A549 (cell line): ENCODE measurements around the gene IGFN1. TPM values are rescaled to one million over a fixed set of nuclear protein-coding genes. Genes with fewer than 3 reads are reported as not detected.

Experiments
- ATAC-seq, 2 experiments: fragments of 200-7000 bp in 1 of 2; fragments of >200 bp in 1 of 2; cut with Nextera tagmentation in 1 of 2; cut with Tn5 transposase in 1 of 2; 3 replicates each; pipeline versions ENCODE4 v1.8.0 to v1.9.1; 2018 to 2020; ENCODE audit warnings: mild to moderate bottlenecking in 1 of 2, moderate library complexity in 1 of 2
- CTCF ChIA-PET: fragments of 300-600 bp; sonication (Branson Sonifier 250); formaldehyde crosslinking; extraction: SDS; loops from one replicate; lab custom pipeline; 2021; ENCODE audit warnings: antibody characterized with exemption, inconsistent platforms; lab: Yijun Ruan, JAX
- POLR2A ChIA-PET: fragments of 350-600 bp; formaldehyde crosslinking; extraction: SDS; loops from one replicate; lab custom pipeline; 2021; ENCODE audit warnings: antibody characterized with exemption, inconsistent platforms; lab: Yijun Ruan, JAX
- DNase-seq, 2 experiments: peaks; one replicate each; pipeline versions ENCODE4 v3.0.0 to v3.0.0-alpha.2; 2011 to 2016; ENCODE audit warnings: low read depth in 1 of 2, low spot score in 1 of 2
- FAIRE-seq: peaks from 2 replicates; lab custom pipeline; 2011; peaks lifted over from hg19 to GRCh38; lab: Jason Lieb, UNC
- H3K27ac ChIP-seq, 2 experiments: fragments of >200 bp; sonication (Bioruptor Twin); formaldehyde crosslinking; 3 replicates each; pipeline ENCODE4 v1.5.1; 2016 to 2017
- H3K4me1 ChIP-seq: fragments of >200 bp; sonication (Bioruptor Twin); formaldehyde crosslinking; 3 replicates; pipeline ENCODE4 v1.6.1; 2016
- H3K4me2 ChIP-seq: fragments of >200 bp; sonication (Bioruptor Twin); formaldehyde crosslinking; 3 replicates; pipeline ENCODE4 v1.6.1; 2016
- H3K4me3 ChIP-seq: fragments of >200 bp; sonication (Bioruptor Twin); formaldehyde crosslinking; 3 replicates; pipeline ENCODE4 v1.5.1; 2016
- H3K9me3 ChIP-seq: fragments of >200 bp; sonication (Bioruptor Twin); formaldehyde crosslinking; 3 replicates; pipeline ENCODE4 v1.6.1; 2016
- BCL3 ChIP-seq: fragments of >200 bp; sonication (Bioruptor Twin); formaldehyde crosslinking; IDR thresholded peaks from 3 replicates; pipeline ENCODE4 v1.6.1; 2016
- CEBPB ChIP-seq, 2 experiments: fragments of >200 bp in 1 of 2; sonication (Bioruptor Twin) in 1 of 2; formaldehyde crosslinking in 1 of 2; IDR thresholded peaks; 2 replicates each; pipeline ENCODE4 v1.6.1; 2012 to 2016
- ELK1 ChIP-seq: fragments of 150-350 bp; IDR thresholded peaks from 2 replicates; pipeline ENCODE4 v1.6.1; 2014; ENCODE audit warnings: low read depth, mild to moderate bottlenecking, low read length
- EP300 ChIP-seq, 2 experiments: fragments of >200 bp; sonication (Bioruptor Twin); formaldehyde crosslinking; IDR thresholded peaks; 2 replicates in 1 of 2; 3 replicates in 1 of 2; pipeline ENCODE4 v1.6.1; 2016 to 2017
- FOSL2 ChIP-seq, 2 experiments: fragments of 450-650 bp in 1 of 2; fragments of >200 bp in 1 of 2; sonication (Bioruptor Twin) in 1 of 2; formaldehyde crosslinking; IDR thresholded peaks; 2 replicates each; pipeline versions ENCODE4 v1.5.0 to v1.6.1; 2016 to 2020; ENCODE audit warnings: mild to moderate bottlenecking in 1 of 2, moderate library complexity in 1 of 2
- FOXS1 ChIP-seq: fragments of 250-450 bp; sonication (Bioruptor Pico); IDR thresholded peaks from 2 replicates; pipeline ENCODE4 v1.5.0; 2020; ENCODE audit warnings: mild to moderate bottlenecking, moderate library complexity
- GATA3 ChIP-seq: IDR thresholded peaks from 2 replicates; pipeline ENCODE4 v1.6.1; 2012; ENCODE audit warnings: borderline replicate concordance
- HES2 ChIP-seq: fragments of >200 bp; sonication (Bioruptor Twin); formaldehyde crosslinking; IDR thresholded peaks from 2 replicates; pipeline ENCODE4 v1.6.1; 2016
- HEYL ChIP-seq: fragments of 250-450 bp; sonication (Bioruptor Pico); IDR thresholded peaks from 2 replicates; pipeline ENCODE4 v1.8.0; 2021; ENCODE audit warnings: mild to moderate bottlenecking, moderate library complexity
- JUNB ChIP-seq: fragments of >200 bp; sonication (Bioruptor Twin); formaldehyde crosslinking; IDR thresholded peaks from 2 replicates; pipeline ENCODE4 v1.6.1; 2016
- KDM1A ChIP-seq: fragments of 200-600 bp; sonication (generic); IDR thresholded peaks from 2 replicates; pipeline ENCODE4 v1.6.1; 2016; ENCODE audit warnings: low read depth, mild to moderate bottlenecking
- MAZ ChIP-seq: fragments of 150-350 bp; IDR thresholded peaks from 2 replicates; pipeline ENCODE4 v1.6.1; 2014; ENCODE audit warnings: antibody characterized with exemption, low read depth, low read length, borderline replicate concordance
- NPAS2 ChIP-seq: fragments of 250-450 bp; sonication (Bioruptor Pico); IDR thresholded peaks from 2 replicates; pipeline ENCODE4 v1.8.0; 2022; ENCODE audit warnings: mild to moderate bottlenecking, moderate library complexity, borderline replicate concordance
- PBX3 ChIP-seq: IDR thresholded peaks from 2 replicates; pipeline ENCODE4 v1.6.1; 2012
- REST ChIP-seq: fragments of 200-600 bp; sonication (generic); IDR thresholded peaks from 2 replicates; pipeline ENCODE4 v1.6.1; 2016; ENCODE audit warnings: antibody characterized with exemption, mild to moderate bottlenecking, moderate library complexity
- RNF2 ChIP-seq: fragments of 200-600 bp; sonication (generic); IDR thresholded peaks from 2 replicates; pipeline ENCODE4 v1.6.1; 2016; ENCODE audit warnings: low read depth, mild to moderate bottlenecking, antibody characterized with exemption, moderate library complexity, borderline replicate concordance
- SREBF2 ChIP-seq: fragments of 450-650 bp; IDR thresholded peaks from 2 replicates; pipeline ENCODE4 v1.6.1; 2014; ENCODE audit warnings: mild to moderate bottlenecking, moderate library complexity
- TP53 ChIP-seq: fragments of 250-450 bp; sonication (Bioruptor Pico); IDR thresholded peaks from 2 replicates; pipeline ENCODE4 v1.5.0; 2021; ENCODE audit warnings: mild to moderate bottlenecking, moderate library complexity
- ZFP36 ChIP-seq: fragments of 450-650 bp; IDR thresholded peaks from 2 replicates; pipeline ENCODE4 v1.6.1; 2014; ENCODE audit warnings: borderline replicate concordance; ENCODE audit not compliant: partially characterized antibody
- WGBS: methylation state at CpG from one replicate; pipeline ENCODE4 v1.1.6; 2017; ENCODE audit errors: missing lambda C conversion rate; 5-methylcytosine and 5-hydroxymethylcytosine counted together
- polyA plus RNA-seq, 4 experiments: library from polyadenylated mRNA; depleted of rRNA in 3 of 4; stranded (reverse); fragments of >200 nt; fragmentation: RNase III in 1 of 4; extraction: RNeasy Plus Mini Kit Qiagen cat#74134 plus additional on column Dnase treatment in 1 of 4; gene quantifications; 2 replicates in 3 of 4; 3 replicates in 1 of 4; pipeline ENCODE4 v1.2.3, GENCODE V29; 2011 to 2017

IGFN1 gene
- polyA plus RNA-seq, 2 of the 4 experiments (the other 2 are of a cell fraction) = 0.03 to 4.7 TPM

- DNase-seq (no peak), FAIRE-seq (no peak), ATAC-seq (no peak)
- POLR2A ChIA-PET = no interaction called here
- TF ChIP-seq REST (no peak), ZFP36 (no peak), HEYL (CRISPR knock-in tag) (no peak), HES2 (no peak), MAZ (no peak), BCL3 (no peak), FOXS1 (CRISPR knock-in tag) (no peak), SREBF2 (no peak), FOSL2 (IDR thresholded peaks at IDR 0.05) (no peak), FOSL2 (CRISPR knock-in tag; IDR thresholded peaks at IDR 0.05) (no peak), NPAS2 (no peak), TP53 (CRISPR knock-in tag) (no peak), PBX3 (no peak)
- Histone ChIP-seq H3K4me2 (no peak overlapping the region), H3K4me1 (0 out of 3 replicates have a peak, but pooled peaks cover 4% of the 10 kb centered on the region), H3K4me3 (no peak overlapping the region), H3K9me3 (no peaks in the 10 kb centered on the region), H3K27ac (no peak overlapping the region)
- CTCF ChIA-PET = interaction anchor here (0.9 to 10.0 kb wide), 18 partner anchors 11 to 348 kb away, joined by 3 to 112 read pairs (median 6); partner anchors contain the start of gene TMEM9
- 77% methylated on average over 17 of the region's 17 CpGs for WGBS
Measured at GRCh38 chr1:201223852-201224665, 33.4 kb downstream of the IGFN1 start.

- H3K4me1 ChIP-seq = 0 out of 3 replicates have a peak, but pooled peaks cover 4% of the 10 kb centered on the region
- WGBS = 72% methylated on average over 7 of the region's 7 CpGs
- H3K4me3 ChIP-seq = no peak overlapping the region
- FAIRE-seq = no peak
- no peak overlapping the region for H3K4me2 ChIP-seq
- CTCF ChIA-PET = interaction anchor here (1.0 to 10.0 kb wide), 8 partner anchors 10 to 253 kb away, joined by 3 to 112 read pairs (median 6); partner anchors contain the start of gene TMEM9
- no peak overlapping the region for H3K27ac ChIP-seq
- DNase-seq = no peak
- no peaks in the 10 kb centered on the region for H3K9me3 ChIP-seq
- ATAC-seq = no peak
- TF ChIP-seq GATA3 (no peak), SREBF2 (no peak)
- POLR2A ChIA-PET = no interaction called here
Measured at GRCh38 chr1:201224666-201225370, 34.2 kb downstream of the IGFN1 start.

- no peak for DNase-seq
- no peak for FAIRE-seq
- Histone ChIP-seq H3K4me2 (no peak overlapping the region), H3K4me3 (no peak overlapping the region), H3K27ac (no peak overlapping the region), H3K9me3 (no peaks in the 10 kb centered on the region), H3K4me1 (0 out of 3 replicates have a peak, but pooled peaks cover 4% of the 10 kb centered on the region)
- WGBS = 61% methylated on average over 6 of the region's 7 CpGs
- ChIA-PET POLR2A (no interaction called here), CTCF (interaction anchor here (1.1 to 4.2 kb wide), 10 partner anchors 11 to 141 kb away, joined by 3 to 17 read pairs (median 4); no protein-coding TSS in a partner anchor)
- TF ChIP-seq GATA3 = no peak
- TF ChIP-seq JUNB = no peak
- TF ChIP-seq EP300 (IDR thresholded peaks at IDR 0.05) = no peak
- TF ChIP-seq RNF2 = no peak
- no peak for TF ChIP-seq ELK1
- TF ChIP-seq MAZ = no peak
- TF ChIP-seq CEBPB (IDR thresholded peaks at IDR 0.05) = no peak
- no peak for TF ChIP-seq KDM1A
- ATAC-seq = no peak
Measured at GRCh38 chr1:201226178-201226514, 35.5 kb downstream of the IGFN1 start.
